Activated CD4-positive, CD25-positive, alpha-beta regulatory T cell treated with anti-CD3 and anti-CD28 coated beads, Interleukin-2, amount 50 U/mL, for 72 hours (primary cell): Measurements from ENCODE around the gene S100A9.

Experiments
- DNase-seq: peaks from one replicate; pipeline ENCODE4 v3.0.0; 2021

Gene S100A9

DNA sequence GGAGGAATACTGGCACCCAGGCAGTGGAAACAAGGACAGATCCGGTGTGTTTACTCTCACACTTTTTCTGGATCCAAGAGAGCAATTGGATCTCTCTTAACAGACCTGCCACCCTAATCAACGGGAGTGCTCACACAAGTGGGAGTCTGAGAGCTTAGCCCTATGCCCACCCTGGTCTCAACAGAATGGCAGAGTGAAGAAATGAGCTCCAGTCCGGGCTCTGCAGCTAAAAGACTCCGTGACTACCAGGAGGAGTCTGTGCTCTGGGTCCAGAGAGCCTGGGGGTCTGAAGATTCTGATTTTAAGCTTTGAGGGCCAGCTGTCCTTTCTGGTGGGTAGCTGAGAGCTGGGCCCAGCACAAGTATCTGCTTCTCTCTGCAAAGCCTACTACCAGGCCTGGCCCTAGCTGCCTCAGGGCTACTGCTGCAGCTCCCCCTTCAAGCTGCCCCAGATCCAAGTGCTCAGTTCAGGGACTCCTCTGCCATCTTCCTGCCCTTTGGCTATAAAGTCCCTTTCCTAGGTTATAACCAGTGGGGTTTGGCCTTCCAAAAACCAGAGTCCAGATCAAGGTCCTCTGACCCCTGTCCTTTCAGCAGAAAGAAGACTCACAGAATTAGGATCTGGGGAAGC is 3.9 kb downstream of the S100A9 start:
- DNase-seq = no peak

- no peak for DNase-seq
These were observed 4.6 kb downstream of the S100A9 start for GRCh38 chr1:153362187-153362775.

DNA sequence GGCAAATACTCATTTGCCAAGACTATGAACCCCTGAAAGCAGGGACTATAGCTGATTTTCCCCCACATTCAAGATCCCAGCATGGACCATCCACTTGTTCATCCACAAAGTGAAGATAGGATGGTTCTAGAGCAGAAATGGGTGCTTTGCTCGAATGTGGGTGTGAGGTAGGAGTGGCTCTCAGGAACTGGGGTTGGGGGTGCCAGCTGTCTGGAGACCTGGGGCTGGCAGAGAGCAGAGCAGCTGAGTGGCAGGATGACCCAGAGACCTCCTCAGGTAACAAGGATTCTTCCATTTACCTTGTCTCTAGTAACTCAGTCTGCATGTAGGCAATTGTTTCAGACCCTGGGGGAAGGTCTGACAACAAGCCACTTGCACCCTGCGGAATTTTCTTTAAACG is 6.0 kb downstream of the S100A9 start:
- DNase-seq = no peak

- no peak for DNase-seq
These were observed 6.5 kb downstream of the S100A9 start for GRCh38 chr1:153364156-153364555.

GRCh38 chr1:153364766-153365666 is 7.4 kb downstream of the S100A9 start:
- no peak for DNase-seq

DNA sequence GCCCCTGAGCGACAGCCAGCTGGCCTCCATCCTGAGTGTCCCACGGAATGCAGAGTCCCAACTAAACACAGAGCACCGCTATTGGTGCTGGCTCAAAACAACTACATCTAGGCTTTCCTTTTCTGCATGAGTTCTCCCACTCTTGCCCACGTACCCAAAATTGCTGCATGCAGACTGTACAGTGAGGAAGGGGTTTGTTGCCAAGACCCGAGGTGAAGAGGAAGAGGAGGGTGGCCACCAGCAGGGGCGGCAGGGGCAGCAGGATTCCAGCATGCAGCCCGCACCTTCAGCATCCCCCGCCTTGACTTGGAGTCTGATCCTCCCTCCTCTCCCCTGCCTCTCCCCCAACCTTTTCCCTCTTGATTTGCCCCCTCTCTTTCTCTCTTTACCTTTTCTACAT is 8.0 kb downstream of the S100A9 start:
- DNase-seq = no peak

DNA sequence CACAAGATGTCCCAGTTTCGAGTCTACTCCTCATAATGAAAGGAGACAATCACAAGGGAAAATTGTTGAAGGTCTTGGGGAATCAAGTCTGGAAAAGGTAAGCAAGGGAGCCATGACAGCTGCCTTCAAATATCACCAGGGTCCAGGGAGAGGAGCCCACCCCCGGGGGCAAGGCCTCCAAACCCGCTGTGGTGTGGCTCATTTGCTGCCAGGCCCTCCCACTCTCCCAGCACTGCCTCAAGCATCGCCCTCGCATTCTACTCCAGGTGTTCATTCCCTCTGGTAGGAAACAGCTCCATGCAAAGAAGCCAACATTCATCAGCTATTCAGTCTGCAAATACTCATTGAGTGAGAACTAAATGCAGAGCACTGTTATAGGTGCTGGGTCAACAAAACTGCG is 8.6 kb downstream of the S100A9 start:
- no peak for DNase-seq

DNA sequence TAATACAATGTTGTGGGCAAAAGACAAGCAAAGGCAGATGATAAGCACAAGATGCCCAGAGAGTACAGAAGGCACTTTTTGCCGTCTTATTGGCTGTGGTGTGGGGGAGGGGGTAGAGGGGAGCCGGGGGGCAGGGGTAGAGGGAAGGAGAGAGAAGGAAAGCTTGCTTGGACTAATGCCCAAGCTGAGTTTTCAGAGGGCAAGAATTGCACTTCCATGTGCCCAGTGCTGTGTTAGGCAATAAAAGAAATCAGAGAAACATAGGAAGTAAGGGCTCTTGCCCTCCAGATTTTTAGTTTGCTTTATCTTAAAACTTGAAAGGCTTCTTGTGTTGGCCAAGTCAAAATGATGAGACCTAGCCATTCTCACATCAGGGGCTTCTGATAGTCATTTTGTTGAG is 9.4 kb downstream of the S100A9 start:
- DNase-seq = no peak

- DNase-seq = no peak
These were observed 10.8 kb downstream of the S100A9 start for GRCh38 chr1:153368495-153368894.

DNA sequence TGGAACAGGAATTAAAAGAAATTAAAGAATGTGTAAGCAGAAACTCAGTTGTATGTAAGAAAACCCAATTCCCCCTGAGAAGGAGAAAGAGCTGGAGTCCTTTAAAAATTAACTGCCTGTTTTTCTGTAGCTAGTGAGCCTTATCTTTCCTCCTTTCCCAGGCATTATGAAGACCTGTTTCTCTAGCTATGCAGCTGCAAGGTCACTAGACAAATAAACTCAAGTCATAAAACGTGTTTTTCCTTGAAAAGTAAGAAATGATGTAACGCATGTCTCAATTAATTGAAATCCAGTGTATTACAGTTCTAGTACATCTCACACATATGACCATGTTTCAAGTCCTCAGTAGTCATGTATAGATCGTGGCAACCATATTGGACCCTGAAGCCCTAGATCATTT is 12.5 kb downstream of the S100A9 start:
- no peak for DNase-seq

DNA sequence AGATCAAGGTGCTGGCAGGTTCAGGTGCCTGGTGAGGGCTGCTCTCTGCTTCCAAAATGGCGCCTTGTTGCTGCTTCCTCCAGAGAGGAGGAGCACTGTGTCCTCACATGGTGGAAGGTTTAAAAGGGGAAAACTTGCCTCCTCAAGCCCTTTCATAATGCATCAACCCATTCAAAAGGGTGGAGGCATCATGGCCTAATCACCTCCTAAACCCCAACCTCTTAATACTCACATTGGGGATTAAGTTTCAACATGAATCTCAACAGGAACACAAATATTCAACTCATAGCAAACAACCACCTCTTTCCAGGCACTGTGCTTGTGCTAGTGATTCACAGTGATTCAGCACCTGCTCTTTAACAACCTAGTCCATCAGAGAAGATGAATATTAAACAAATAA is 13.6 kb downstream of the S100A9 start:
- DNase-seq = no peak

GRCh38 chr1:153372571-153372970 is 14.9 kb downstream of the S100A9 start:
- DNase-seq = no peak

- no peak for DNase-seq
These were observed 16.4 kb downstream of the S100A9 start for GRCh38 chr1:153374071-153374470.

DNA sequence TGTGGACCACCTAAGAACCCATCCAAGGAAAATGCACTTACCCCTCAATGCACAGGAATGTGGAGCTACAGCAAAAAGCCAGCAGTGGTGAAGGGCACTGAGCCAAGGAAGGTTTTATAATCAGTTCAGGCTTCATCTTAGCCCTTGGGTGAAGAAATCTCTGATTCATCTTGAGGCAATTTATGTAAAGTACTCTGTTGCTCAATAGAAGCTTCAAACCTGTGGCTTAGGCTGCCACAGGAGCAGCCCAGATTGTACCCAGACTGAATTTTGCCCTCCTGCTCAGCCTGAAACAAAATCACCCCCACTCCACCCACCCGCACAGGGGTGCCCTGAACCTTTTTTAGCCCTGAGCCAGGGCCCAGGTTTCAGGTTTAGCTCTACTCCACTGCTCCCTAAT is 17.9 kb downstream of the S100A9 start, which contains the start of gene S100A12:
TSS of gene S100A12 (minus strand) at position 111 of the 400 bp plus-strand sequence. CDS start 1,029 bp downstream, outside the sequence.
- DNase-seq = no peak

GRCh38 chr1:153379591-153379990 is 21.9 kb downstream of the S100A9 start:
- DNase-seq = no peak

- no peak for DNase-seq
These were observed 23.1 kb downstream of the S100A9 start for GRCh38 chr1:153380711-153381110.

- no peak for DNase-seq
These were observed 27.4 kb downstream of the S100A9 start for GRCh38 chr1:153384958-153385580.

- DNase-seq = no peak
These were observed 28.8 kb downstream of the S100A9 start for GRCh38 chr1:153386500-153386901.

GRCh38 chr1:153387001-153387400 is 29.3 kb downstream of the S100A9 start:
- DNase-seq = no peak

DNA sequence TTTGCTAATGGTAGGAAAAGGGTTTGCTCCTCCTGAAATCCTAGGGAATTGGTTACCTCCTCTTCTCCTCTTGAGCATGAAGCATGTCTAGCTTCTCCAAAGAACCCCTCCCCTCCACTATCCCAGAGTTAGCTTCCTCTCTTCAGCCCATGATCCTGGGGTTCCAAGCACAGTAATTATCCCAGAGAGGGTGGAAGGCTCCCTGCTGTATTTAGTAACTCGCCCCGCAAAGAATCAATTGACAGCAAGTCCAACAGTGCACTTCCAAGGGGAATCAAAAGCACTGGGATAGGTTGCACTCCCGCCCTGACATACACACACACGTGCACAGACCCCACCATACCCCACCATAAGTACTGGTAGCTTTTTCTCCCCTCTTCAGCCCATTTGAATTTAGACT is 30.1 kb downstream of the S100A9 start:
- DNase-seq = no peak

DNA sequence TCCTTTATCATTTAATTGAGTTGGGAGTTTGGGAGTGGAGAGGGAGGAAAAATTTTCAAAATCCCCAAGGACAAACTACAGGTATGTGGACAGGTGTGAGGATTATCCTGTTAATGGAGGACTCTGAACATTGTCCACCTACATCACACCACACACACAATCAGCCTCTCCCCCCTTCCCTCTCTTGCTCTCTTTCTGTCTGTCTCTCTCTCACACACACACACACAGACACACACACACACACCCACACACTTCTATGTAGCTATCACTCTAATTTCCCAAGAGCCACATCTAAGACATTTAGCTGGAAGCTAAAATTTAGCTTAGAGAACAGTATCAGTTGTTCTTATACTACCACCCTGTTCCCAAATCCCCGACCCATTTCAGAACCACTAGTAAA is 31.7 kb downstream of the S100A9 start:
- no peak for DNase-seq

- DNase-seq = no peak
These were observed 32.6 kb downstream of the S100A9 start for GRCh38 chr1:153389973-153390879.
